ENCODE results near the gene REEP2.

GRCh38 chr5:138408023-138408422, 30.8 kb upstream of the REEP2 start:
- no peak for TF ChIP-seq CTCF (IDR thresholded peaks at IDR 0.05)
- TF ChIP-seq POLR2A (IDR thresholded peaks at IDR 0.05), result no peak

Measured in vagina (tissue), 2 donors.